Nephron progenitor cell (in vitro differentiated cells): ENCODE results near the gene IFNAR1.
"Not testable (repeated sequence)": the region's sequence is repeated elsewhere in the genome, so short reads cannot be mapped to it uniquely, and the experiment has no call there.

Experiments
- DNase-seq: peaks from one replicate; pipeline ENCODE4 v3.0.0; 2021
- H3K27ac Mint-ChIP-seq: 2 replicates; pipeline ENCODE4 v1.8.0; 2021; ENCODE audit warnings: mild to moderate bottlenecking, moderate library complexity, mixed read lengths
- H3K27me3 Mint-ChIP-seq: 2 replicates; pipeline ENCODE4 v1.8.0; 2021; ENCODE audit warnings: mild to moderate bottlenecking, low read depth, mixed read lengths; ENCODE audit not compliant: poor library complexity
- H3K36me3 Mint-ChIP-seq: 2 replicates; pipeline ENCODE4 v1.8.0; 2021; ENCODE audit warnings: low read depth, mixed read lengths
- H3K4me1 Mint-ChIP-seq: 2 replicates; pipeline ENCODE4 v1.8.0; 2021; ENCODE audit warnings: mixed read lengths
- H3K4me3 Mint-ChIP-seq: 2 replicates; pipeline ENCODE4 v1.8.0; 2021; ENCODE audit warnings: mild to moderate bottlenecking, moderate library complexity, mixed read lengths
- H3K9me3 Mint-ChIP-seq: 2 replicates; pipeline ENCODE4 v1.8.0; 2021; ENCODE audit warnings: mild to moderate bottlenecking, moderate library complexity, mixed read lengths
- CTCF ChIP-seq: fragments of 200-600 bp; sonication (generic); IDR thresholded peaks from 2 replicates; pipeline ENCODE4 v1.5.0; 2021; ENCODE audit warnings: antibody characterized with exemption

The IFNAR1 gene

DNA sequence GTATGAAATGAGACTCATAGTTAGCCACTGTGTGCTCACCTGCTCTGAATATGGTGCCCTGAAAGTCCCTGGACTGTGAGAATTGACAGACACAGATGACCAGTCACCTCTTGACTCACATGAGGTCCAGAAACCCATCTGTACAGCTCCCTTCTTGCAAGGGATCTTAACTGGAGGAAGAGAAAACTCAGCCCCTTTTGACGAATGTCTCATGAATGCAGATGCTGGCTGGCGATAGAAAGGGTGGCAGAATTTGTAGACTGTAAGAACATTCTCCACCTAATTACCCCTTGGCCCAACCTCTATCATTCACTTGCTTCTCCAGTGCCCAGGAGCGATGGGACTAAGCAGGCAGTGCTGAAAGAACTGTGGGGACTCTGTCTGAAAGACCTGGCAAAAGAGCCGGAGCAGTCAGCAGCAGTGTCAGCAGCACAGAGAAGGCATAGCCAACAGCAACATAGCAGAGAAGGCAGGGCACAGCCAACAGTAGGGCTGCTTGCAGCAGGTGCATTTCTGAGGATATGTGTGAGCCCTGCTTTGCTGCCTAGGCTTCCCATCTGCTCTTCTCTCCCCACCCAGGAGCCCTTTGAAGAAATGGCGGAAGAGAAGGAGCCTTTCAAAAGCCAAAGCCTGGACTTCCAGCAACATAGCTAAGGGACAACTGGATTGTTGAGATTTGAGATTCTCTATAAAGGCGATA, 52.6 kb downstream of the IFNAR1 start:
- peaks cover 20% of the 10 kb centered on the region for H3K27me3 Mint-ChIP-seq
- H3K27ac Mint-ChIP-seq = no peak overlapping the region
- no peak overlapping the region for H3K4me3 Mint-ChIP-seq
- H3K9me3 Mint-ChIP-seq = no peaks in the 10 kb centered on the region
- H3K4me1 Mint-ChIP-seq = peaks cover 7% of the 10 kb centered on the region
- no peak for TF ChIP-seq CTCF
- no peak for DNase-seq
- H3K36me3 Mint-ChIP-seq = no peaks in the 10 kb centered on the region

- Mint-ChIP-seq H3K27me3 (peaks cover 20% of the 10 kb centered on the region), H3K9me3 (no peaks in the 10 kb centered on the region), H3K36me3 (no peaks in the 10 kb centered on the region), H3K27ac (no peak overlapping the region), H3K4me3 (no peak overlapping the region), H3K4me1 (peaks cover 12% of the 10 kb centered on the region)
- DNase-seq = no peak
- no peak for TF ChIP-seq CTCF
Measured at GRCh38 chr21:33378081-33378480, 53.3 kb downstream of the IFNAR1 start.

GRCh38 chr21:33379934-33380333, 55.2 kb downstream of the IFNAR1 start:
- H3K27me3 Mint-ChIP-seq = peaks cover 23% of the 10 kb centered on the region
- H3K4me3 Mint-ChIP-seq, DNase-seq, H3K36me3 Mint-ChIP-seq, H3K9me3 Mint-ChIP-seq, H3K27ac Mint-ChIP-seq: not testable (repeated sequence)
- peaks cover 19% of the 10 kb centered on the region for H3K4me1 Mint-ChIP-seq

- no peak for TF ChIP-seq CTCF
- DNase-seq = no peak
- Mint-ChIP-seq H3K27ac (no peak overlapping the region), H3K36me3 (no peaks in the 10 kb centered on the region), H3K4me3 (no peak overlapping the region), H3K9me3 (no peaks in the 10 kb centered on the region), H3K4me1 (peaks cover 19% of the 10 kb centered on the region), H3K27me3 (peaks cover 23% of the 10 kb centered on the region)
Measured at GRCh38 chr21:33380483-33380998, 55.8 kb downstream of the IFNAR1 start.

DNA sequence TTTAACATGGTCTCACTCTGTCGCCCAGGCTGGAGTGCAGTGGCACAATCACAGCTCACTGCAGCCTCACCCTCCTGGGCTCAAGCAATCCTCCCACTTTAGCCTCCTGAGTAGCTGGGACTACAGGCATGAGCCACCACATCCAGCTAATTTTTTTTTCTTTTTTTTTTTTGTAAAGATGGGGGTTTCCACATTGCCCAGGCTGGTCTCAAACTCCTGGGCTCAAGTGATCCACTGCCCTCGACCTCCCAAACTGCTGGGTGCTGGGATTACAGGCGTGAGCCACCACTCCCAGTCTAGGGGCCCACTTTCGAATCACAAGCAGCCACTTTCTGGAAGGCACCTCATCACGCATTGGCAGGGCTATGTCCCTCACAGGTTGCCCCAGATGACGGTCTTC, 56.6 kb downstream of the IFNAR1 start:
- not testable (repeated sequence) for H3K4me3 Mint-ChIP-seq, H3K9me3 Mint-ChIP-seq, H3K27ac Mint-ChIP-seq, H3K36me3 Mint-ChIP-seq, DNase-seq
- Mint-ChIP-seq H3K4me1 (peaks cover 19% of the 10 kb centered on the region), H3K27me3 (peaks cover 23% of the 10 kb centered on the region)

- Mint-ChIP-seq H3K27ac (no peak overlapping the region), H3K36me3 (no peaks in the 10 kb centered on the region), H3K4me3 (no peak overlapping the region), H3K27me3 (peaks cover 13% of the 10 kb centered on the region), H3K4me1 (peaks cover 19% of the 10 kb centered on the region), H3K9me3 (no peaks in the 10 kb centered on the region)
- no peak for TF ChIP-seq CTCF
- DNase-seq = no peak
Measured at GRCh38 chr21:33383056-33383888, 58.5 kb downstream of the IFNAR1 start.
